Ovary (tissue), 3 donors: ENCODE results near the gene NAB2.

Experiments
- CTCF ChIP-seq, 3 donors: fragments of 450-650 bp in 2 of 3; fragments of 200-600 bp in 1 of 3; IDR thresholded peaks; one replicate each; pipeline versions ENCODE4 v1.5.1 to v1.8.0; 2016 to 2022; ENCODE audit warnings: antibody characterized with exemption in 3 of 3, mild to moderate bottlenecking in 1 of 3
- EP300 ChIP-seq: sonication (generic); formaldehyde crosslinking; IDR thresholded peaks from one replicate; pipeline ENCODE4 v1.6.1; 2017; ENCODE audit warnings: antibody characterized with exemption
- POLR2A ChIP-seq: fragments of 450-650 bp; IDR thresholded peaks from one replicate; pipeline ENCODE4 v1.6.1; 2017; ENCODE audit warnings: antibody characterized with exemption, mild to moderate bottlenecking, moderate library complexity
- donor health status: DM: no; HTN: no; CAD: no.

GRCh38 chr12:57135527-57136326, 46.8 kb downstream of the NAB2 start:
- TF ChIP-seq CTCF (IDR thresholded peaks at IDR 0.05) = no peak
- no peak for TF ChIP-seq POLR2A
- no peak for TF ChIP-seq EP300
